Fibroblast of the aortic adventitia (primary cell): Measurements from ENCODE around the gene ETFA. TPM values are rescaled to one million over a fixed set of nuclear protein-coding genes. Genes with fewer than 3 reads are reported as not detected.

Source experiments
- DNase-seq: peaks from one replicate; pipeline ENCODE4 v3.0.0-alpha.2; 2010; ENCODE audit warnings: low read depth
- H3K4me3 ChIP-seq: 2 replicates; pipeline ENCODE4 v1.5.1; 2011; ENCODE audit warnings: low read depth, mild to moderate bottlenecking, control low read depth, low read length, moderate library complexity
- CTCF ChIP-seq: IDR thresholded peaks from 2 replicates; pipeline ENCODE4 v1.5.1; 2011; ENCODE audit warnings: mild to moderate bottlenecking, low read length, control low read depth, inconsistent platforms; ENCODE audit not compliant: insufficient read depth
- total RNA-seq: library from RNA; depleted of rRNA; stranded (reverse); fragments of >200 nt; gene quantifications from 2 replicates; pipeline ENCODE4 v1.2.3, GENCODE V29; 2012; ENCODE audit warnings: low replicate concordance

The ETFA gene
- total RNA-seq, 1 donor, result 87.8 TPM

DNA sequence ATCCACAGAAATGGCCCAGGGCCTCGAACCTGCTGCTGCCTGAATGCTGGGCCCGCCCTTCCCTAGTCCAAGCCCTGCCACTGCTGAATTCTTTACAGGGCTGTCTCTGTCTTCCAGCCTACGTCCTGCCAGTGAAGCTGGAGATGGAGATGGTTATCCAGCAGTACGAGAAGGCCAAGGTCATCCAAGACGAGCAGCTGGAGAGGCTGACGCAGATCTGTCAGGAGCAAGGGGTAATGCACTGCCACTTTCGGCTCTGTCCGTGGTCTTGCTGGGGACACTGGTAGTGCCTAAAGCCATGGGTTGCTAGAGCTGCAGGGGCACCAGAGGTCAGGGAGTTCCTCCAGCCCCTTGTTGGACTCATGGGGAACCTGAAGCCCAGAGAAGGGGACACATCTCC lies 135.8 kb downstream of the ETFA start:
- no peak for TF ChIP-seq CTCF
- no peak overlapping the region for H3K4me3 ChIP-seq
- no peak for DNase-seq

- no peak for TF ChIP-seq CTCF
- no peak overlapping the region for H3K4me3 ChIP-seq
- no peak for DNase-seq
Measured at GRCh38 chr15:76174654-76175053, 136.6 kb downstream of the ETFA start.

DNA sequence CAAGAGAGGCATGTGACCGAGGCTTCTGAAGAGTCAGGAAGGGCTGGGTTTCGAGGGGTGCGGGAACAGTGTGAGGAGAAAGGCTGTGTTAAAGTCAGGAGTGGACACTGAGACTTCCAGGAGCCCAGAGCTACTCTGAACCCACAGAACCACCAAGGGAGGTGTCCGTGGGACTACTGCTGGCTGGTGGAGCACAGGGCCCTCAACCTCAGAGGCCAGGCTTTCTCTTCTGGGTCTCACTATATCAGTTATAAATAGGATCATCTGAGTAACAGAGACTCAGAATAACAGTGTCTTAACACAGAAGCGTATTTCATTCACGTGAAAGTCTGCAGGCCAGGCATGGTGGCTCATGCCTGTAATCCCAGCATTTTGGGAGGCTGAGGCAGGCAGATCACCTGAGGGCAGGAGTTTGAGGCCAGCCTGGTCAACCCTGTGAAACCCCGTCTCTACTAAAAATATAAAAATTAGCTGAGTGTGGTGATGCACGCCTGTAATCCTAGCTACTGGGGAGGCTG lies 137.9 kb downstream of the ETFA start:
- no peak overlapping the region for H3K4me3 ChIP-seq

GRCh38 chr15:76172782-76173181 lies 138.5 kb downstream of the ETFA start:
- DNase-seq, result no peak
- no peak for TF ChIP-seq CTCF
- no peak overlapping the region for H3K4me3 ChIP-seq

More for the DNA sequence above, 137.9 kb downstream of the ETFA start:
- TF ChIP-seq CTCF, result no peak
- no peak for DNase-seq

GRCh38 chr15:76169911-76170800 lies 141.1 kb downstream of the ETFA start:
- no peak for TF ChIP-seq CTCF
- H3K4me3 ChIP-seq, result no peak overlapping the region
- DNase-seq, result peak; percentile 48

DNA sequence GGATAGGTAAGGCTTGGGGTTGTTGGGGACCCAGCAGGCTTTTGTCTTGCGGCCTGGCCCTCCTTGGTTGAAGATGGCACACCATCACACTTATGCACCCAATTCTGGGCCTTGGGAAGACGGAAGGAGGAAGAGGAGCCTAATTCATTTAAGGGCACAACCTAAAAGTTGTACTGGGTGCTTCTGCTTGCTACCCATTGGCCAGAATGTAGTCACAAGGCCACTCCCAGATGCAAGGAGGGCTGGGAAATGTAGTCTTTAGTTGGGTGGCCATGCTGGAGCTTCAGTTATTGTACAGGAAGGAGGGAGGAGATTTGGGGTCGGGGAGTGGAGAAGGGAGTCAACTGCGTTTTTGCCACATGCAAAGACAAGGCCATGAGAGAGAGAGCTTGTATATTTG lies 142.3 kb downstream of the ETFA start:
- H3K4me3 ChIP-seq, result no peak overlapping the region
- peak; percentile 21 for DNase-seq
- no peak for TF ChIP-seq CTCF
